LNCAP (cell line): ENCODE measurements around the gene QSOX2.

Source experiments
- TF ChIP-seq, protein P1 (sequence below): fragments of 450-650 bp; IDR thresholded peaks from 2 replicates; pipeline ENCODE4 v1.5.1; 2017; ENCODE audit warnings: mild to moderate bottlenecking

The QSOX2 gene

DNA sequence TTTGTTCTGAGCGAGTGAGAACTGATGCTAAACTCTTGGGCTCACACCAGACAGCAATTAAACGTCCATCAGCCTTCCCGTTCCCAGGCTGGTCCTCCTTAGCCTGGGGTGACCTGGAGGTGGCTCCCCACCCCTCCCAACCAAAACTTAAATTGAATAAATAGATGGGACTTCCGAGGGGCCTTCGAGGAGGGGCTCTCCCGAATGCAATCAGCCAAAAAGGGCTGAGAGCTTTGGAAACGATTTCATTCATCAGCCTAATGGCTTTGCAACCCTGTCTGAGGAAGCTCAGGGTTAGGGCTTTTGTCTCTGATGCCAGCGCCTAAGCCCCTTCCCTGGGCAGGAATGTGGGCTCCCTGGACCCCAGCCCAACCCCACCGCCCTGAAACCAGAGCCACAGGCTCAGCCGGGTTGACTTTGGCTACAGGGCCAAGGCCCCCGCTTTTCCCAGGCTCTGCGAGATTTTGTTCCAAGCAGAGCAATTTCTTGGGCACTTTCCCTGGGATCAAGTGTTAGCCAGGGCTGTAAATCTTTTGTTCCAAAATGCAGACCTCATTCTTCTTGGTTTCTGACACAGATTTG is 69.9 kb downstream of the QSOX2 start:
- TF ChIP-seq, protein P1, sequence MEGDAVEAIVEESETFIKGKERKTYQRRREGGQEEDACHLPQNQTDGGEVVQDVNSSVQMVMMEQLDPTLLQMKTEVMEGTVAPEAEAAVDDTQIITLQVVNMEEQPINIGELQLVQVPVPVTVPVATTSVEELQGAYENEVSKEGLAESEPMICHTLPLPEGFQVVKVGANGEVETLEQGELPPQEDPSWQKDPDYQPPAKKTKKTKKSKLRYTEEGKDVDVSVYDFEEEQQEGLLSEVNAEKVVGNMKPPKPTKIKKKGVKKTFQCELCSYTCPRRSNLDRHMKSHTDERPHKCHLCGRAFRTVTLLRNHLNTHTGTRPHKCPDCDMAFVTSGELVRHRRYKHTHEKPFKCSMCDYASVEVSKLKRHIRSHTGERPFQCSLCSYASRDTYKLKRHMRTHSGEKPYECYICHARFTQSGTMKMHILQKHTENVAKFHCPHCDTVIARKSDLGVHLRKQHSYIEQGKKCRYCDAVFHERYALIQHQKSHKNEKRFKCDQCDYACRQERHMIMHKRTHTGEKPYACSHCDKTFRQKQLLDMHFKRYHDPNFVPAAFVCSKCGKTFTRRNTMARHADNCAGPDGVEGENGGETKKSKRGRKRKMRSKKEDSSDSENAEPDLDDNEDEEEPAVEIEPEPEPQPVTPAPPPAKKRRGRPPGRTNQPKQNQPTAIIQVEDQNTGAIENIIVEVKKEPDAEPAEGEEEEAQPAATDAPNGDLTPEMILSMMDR = no peak

DNA sequence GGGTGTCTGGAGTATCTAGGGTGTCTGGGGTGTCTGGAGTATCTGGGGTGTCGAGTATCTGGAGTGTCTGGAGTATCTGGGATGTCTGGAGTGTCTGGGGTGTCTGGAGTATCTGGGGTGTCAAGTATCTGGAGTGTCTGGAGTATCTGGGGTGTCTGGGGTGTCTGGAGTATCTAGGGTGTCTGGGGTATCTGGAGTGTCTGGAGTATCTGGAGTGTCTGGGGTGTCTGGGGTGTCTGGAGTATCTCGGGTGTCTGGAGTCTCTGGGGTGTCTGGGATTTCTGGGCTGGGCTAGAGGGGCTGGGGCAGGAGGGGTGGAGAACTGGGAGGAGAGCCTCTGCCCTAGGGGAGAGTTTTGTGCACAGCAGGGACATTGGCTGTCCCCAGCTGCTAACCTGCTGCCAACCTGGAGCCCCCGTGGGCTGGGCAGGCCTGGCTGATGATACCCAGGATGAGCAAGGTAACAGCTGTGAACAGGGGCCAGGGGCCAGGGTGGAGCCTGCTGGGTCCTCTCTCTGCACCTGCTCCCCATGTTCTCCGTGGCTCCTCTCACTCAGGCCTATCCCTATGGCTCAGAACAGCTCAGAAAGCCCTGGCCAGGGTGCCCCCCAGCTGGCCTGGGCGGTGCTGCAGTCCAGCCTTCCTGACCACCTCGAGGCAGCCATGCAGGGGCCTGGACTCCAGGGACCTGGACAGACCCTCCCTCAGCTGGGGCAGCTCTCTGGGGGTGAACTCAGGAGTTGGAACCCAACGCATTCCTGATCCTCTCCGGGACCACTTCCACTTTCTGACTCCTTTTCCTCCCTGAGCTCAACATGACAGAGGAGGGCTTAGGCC is 70.6 kb downstream of the QSOX2 start:
- TF ChIP-seq, protein P1 = no peak

DNA sequence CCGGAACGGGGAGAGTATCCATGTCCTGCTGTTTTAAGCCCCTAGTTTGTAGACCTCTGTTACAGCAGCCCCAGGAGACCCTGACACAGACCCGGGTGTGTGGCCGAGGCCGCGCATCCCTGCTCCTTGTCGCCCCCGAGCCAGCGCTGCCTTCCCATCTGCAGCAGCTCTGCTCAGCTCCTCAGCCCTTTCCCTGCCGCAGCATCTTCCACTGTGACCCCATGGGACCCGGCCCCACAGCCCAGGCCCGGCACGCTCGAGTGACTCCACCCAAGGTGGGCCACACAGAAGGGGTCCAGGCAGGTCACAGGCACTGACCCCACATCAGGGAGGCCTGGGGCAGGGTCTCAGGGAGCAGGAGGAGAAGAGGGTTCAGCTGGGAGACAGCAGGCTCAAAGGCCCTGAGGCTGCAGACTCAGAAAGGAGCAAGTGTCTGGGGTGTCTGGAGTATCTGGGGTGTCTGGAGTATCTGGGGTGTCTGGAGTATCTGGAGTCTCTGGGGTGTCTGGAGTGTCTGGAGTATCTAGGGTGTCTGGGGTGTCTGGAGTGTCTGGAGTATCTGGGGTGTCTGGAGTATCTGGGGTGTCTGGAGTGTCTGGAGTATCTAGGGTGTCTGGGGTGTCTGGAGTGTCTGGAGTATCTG is 71.8 kb downstream of the QSOX2 start:
- TF ChIP-seq, protein P1 = no peak

DNA sequence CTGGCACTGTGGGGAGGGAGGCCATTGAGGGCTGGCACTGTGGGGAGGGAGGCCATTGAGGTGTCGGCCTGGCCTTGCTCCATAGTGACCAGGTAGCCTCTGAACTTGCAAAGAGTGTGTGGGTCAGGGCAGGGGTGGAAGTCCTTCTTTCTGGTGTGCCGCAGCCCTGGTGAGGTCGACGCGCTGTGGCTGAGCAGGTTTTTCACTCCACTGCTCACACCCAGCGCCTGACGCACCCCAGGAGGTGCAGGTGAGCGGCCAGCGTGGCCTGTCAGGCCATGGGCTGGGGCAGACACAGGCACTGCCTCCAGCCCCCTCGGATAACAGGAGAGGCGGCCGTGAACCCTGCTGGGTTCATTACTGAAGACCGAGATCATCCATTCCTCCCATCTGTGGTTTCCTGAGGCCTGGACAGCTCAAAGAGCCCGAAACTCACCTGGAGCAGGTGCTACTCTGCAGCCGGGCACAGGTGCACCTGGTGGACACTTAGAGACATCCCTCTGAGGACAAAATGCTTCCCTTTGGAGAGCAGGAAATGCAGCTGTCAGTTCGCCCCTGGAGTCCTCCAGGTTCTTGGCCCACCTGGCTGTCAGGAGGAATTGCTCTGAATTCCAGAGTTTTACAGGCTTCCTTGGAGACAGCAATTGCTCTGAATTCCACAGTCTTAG is 73.1 kb downstream of the QSOX2 start:
- TF ChIP-seq, protein P1 = no peak

DNA sequence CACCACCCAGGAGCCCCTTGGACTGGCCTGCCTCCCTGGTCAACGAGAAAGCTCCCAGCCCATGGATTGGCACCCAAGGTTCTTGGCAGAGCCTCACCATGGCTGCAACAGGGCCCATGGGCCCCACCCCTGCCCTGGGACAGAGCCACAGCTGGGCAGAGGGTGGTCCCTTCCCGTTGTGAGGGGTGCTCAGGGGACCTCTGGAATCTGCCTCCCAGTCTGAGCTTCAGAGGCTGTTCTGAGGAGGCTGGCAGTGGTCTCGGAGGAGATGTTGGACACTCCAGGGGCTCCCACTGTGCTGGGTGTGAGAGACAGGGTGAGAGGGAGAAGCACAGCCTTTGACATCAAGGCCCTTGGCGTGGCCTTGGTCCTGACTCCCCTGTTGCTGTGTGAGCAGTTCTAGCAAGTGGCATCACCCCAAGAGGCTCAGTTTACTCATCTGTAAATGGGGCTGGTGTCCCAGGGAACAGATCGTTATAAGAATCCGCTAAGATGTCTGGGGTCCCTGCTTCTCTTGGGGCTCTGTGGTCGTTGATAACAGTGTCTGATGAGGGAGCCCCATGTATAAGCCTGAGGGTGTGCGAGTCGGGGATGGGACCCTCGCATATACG is 73.7 kb downstream of the QSOX2 start:
- TF ChIP-seq, protein P1 = no peak

DNA sequence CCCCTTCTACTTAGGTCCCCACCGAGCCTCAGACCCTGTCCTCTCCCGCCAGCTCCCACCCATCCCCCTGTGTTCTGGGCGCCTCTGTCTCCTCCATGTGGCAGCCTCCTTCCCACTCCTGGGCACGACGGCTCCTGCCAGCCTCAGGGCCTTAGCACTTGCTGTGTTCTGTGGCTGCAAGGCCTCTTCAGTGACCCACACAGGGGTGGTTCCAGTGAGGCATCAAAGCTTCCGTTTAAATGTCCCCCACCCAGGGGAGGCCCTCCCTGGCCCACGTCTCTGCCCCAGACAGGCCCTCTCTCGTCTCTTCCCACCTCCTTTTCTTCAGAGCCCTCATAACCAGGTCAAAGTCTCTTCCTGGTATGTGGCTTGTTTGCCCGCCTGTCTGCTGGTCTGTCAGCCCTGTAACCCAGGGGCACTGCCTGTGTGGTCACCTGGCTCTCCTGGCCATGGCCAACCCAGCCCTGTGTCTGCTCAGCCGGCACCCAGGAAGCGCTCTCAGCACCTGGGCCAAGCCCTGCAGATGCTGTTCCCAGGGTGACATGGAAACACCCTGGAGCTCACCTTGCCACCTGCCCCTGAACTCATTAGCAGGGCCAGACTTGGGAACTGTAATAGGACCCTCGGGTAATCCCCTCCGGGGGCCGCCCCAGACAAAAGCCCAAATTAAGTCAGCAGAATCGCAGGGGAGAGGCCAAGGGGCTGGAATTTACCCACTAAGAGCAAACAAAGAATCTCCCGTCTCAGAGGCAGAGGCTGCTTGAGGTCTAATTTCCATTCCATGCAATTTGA is 74.4 kb downstream of the QSOX2 start:
- TF ChIP-seq, protein P1 = no peak
